ENCODE measurements around the gene RAPGEF5.

The RAPGEF5 gene

GRCh38 chr7:22286436-22286835 is 70.5 kb downstream of the RAPGEF5 start:
- Mint-ChIP-seq H3K4me1 (no peaks in the 10 kb centered on the region), H3K27me3 (peaks cover 35% of the 10 kb centered on the region), H3K4me3 (no peak overlapping the region), H3K9me3 (no peaks in the 10 kb centered on the region), H3K27ac (ENCODE audit: low read depth) (no peak overlapping the region), H3K36me3 (ENCODE audit: insufficient read depth) (no peaks in the 10 kb centered on the region)
- no peak for DNase-seq (ENCODE audit: low spot score in 2 of 2)
- ATAC-seq (replicated peaks; ENCODE audit: extremely low read depth, poor library complexity, severe bottlenecking), result no peak

GRCh38 chr7:22281481-22281880 is 75.5 kb downstream of the RAPGEF5 start:
- peaks cover 55% of the 10 kb centered on the region for H3K27me3 Mint-ChIP-seq
- no peak for DNase-seq (ENCODE audit: low spot score in 2 of 2)
- H3K9me3 Mint-ChIP-seq, result no peaks in the 10 kb centered on the region
- no peak overlapping the region for H3K4me3 Mint-ChIP-seq
- no peak overlapping the region for H3K27ac Mint-ChIP-seq (ENCODE audit: low read depth)
- no peaks in the 10 kb centered on the region for H3K4me1 Mint-ChIP-seq
- peaks cover 2% of the 10 kb centered on the region for H3K36me3 Mint-ChIP-seq (ENCODE audit: insufficient read depth)
- no peak for ATAC-seq (replicated peaks; ENCODE audit: extremely low read depth, poor library complexity, severe bottlenecking)

GRCh38 chr7:22280031-22280430 is 76.9 kb downstream of the RAPGEF5 start:
- ATAC-seq (replicated peaks; ENCODE audit: extremely low read depth, poor library complexity, severe bottlenecking), result no peak

GRCh38 chr7:22278660-22279059 is 78.3 kb downstream of the RAPGEF5 start:
- H3K27me3 Mint-ChIP-seq, result peaks cover 53% of the 10 kb centered on the region
- H3K4me3 Mint-ChIP-seq, result no peak overlapping the region
- H3K36me3 Mint-ChIP-seq (ENCODE audit: insufficient read depth), result peaks cover 2% of the 10 kb centered on the region
- no peaks in the 10 kb centered on the region for H3K9me3 Mint-ChIP-seq
- no peak overlapping the region for H3K27ac Mint-ChIP-seq (ENCODE audit: low read depth)
- ATAC-seq (replicated peaks; ENCODE audit: extremely low read depth, poor library complexity, severe bottlenecking) (no peak), DNase-seq (ENCODE audit: low spot score in 2 of 2) (no peak)
- no peaks in the 10 kb centered on the region for H3K4me1 Mint-ChIP-seq

More at GRCh38 chr7:22280031-22280430, 76.9 kb downstream of the RAPGEF5 start:
- H3K4me1 Mint-ChIP-seq, result no peaks in the 10 kb centered on the region
- H3K4me3 Mint-ChIP-seq, result no peak overlapping the region
- no peak overlapping the region for H3K27ac Mint-ChIP-seq (ENCODE audit: low read depth)
- no peaks in the 10 kb centered on the region for H3K9me3 Mint-ChIP-seq
- H3K27me3 Mint-ChIP-seq, result peaks cover 46% of the 10 kb centered on the region
- peaks cover 2% of the 10 kb centered on the region for H3K36me3 Mint-ChIP-seq (ENCODE audit: insufficient read depth)
- no peak for DNase-seq (ENCODE audit: low spot score in 2 of 2)

GRCh38 chr7:22277375-22277774 is 79.6 kb downstream of the RAPGEF5 start:
- H3K27me3 Mint-ChIP-seq, result peaks cover 53% of the 10 kb centered on the region
- ATAC-seq (replicated peaks; ENCODE audit: extremely low read depth, poor library complexity, severe bottlenecking) (no peak), DNase-seq (ENCODE audit: low spot score in 2 of 2) (no peak)

GRCh38 chr7:22275661-22276060 is 81.3 kb downstream of the RAPGEF5 start:
- peaks cover 2% of the 10 kb centered on the region for H3K36me3 Mint-ChIP-seq (ENCODE audit: insufficient read depth)
- H3K27me3 Mint-ChIP-seq, result peaks cover 38% of the 10 kb centered on the region
- no peak overlapping the region for H3K4me3 Mint-ChIP-seq
- no peaks in the 10 kb centered on the region for H3K9me3 Mint-ChIP-seq
- DNase-seq (ENCODE audit: low spot score in 2 of 2) (no peak), ATAC-seq (replicated peaks; ENCODE audit: extremely low read depth, poor library complexity, severe bottlenecking) (no peak)
- H3K27ac Mint-ChIP-seq (ENCODE audit: low read depth), result no peak overlapping the region
- no peaks in the 10 kb centered on the region for H3K4me1 Mint-ChIP-seq

More at GRCh38 chr7:22277375-22277774, 79.6 kb downstream of the RAPGEF5 start:
- Mint-ChIP-seq H3K36me3 (ENCODE audit: insufficient read depth) (peaks cover 2% of the 10 kb centered on the region), H3K9me3 (no peaks in the 10 kb centered on the region), H3K27ac (ENCODE audit: low read depth) (no peak overlapping the region), H3K4me1 (no peaks in the 10 kb centered on the region), H3K4me3 (no peak overlapping the region)

GRCh38 chr7:22271311-22271710 is 85.6 kb downstream of the RAPGEF5 start:
- Mint-ChIP-seq H3K27me3 (peaks cover 40% of the 10 kb centered on the region), H3K4me3 (no peak overlapping the region), H3K27ac (ENCODE audit: low read depth) (no peak overlapping the region), H3K36me3 (ENCODE audit: insufficient read depth) (no peaks in the 10 kb centered on the region), H3K9me3 (no peaks in the 10 kb centered on the region), H3K4me1 (no peaks in the 10 kb centered on the region)
- DNase-seq (ENCODE audit: low spot score in 2 of 2) (no peak), ATAC-seq (replicated peaks; ENCODE audit: extremely low read depth, poor library complexity, severe bottlenecking) (no peak)

GRCh38 chr7:22270371-22270770 is 86.6 kb downstream of the RAPGEF5 start:
- ATAC-seq (replicated peaks; ENCODE audit: extremely low read depth, poor library complexity, severe bottlenecking), result no peak
- DNase-seq (ENCODE audit: low spot score in 2 of 2), result no peak
- Mint-ChIP-seq H3K4me3 (no peak overlapping the region), H3K27ac (ENCODE audit: low read depth) (no peak overlapping the region), H3K36me3 (ENCODE audit: insufficient read depth) (no peaks in the 10 kb centered on the region), H3K4me1 (no peaks in the 10 kb centered on the region), H3K27me3 (peaks cover 45% of the 10 kb centered on the region), H3K9me3 (no peaks in the 10 kb centered on the region)

- H3K27me3 Mint-ChIP-seq, result peaks cover 41% of the 10 kb centered on the region
- no peak overlapping the region for H3K27ac Mint-ChIP-seq (ENCODE audit: low read depth)
- DNase-seq (ENCODE audit: low spot score in 2 of 2), result no peak
- no peak for ATAC-seq (replicated peaks; ENCODE audit: extremely low read depth, poor library complexity, severe bottlenecking)
- no peaks in the 10 kb centered on the region for H3K9me3 Mint-ChIP-seq
- no peaks in the 10 kb centered on the region for H3K4me1 Mint-ChIP-seq
- no peak overlapping the region for H3K4me3 Mint-ChIP-seq
- H3K36me3 Mint-ChIP-seq (ENCODE audit: insufficient read depth), result no peaks in the 10 kb centered on the region
These were observed 87.0 kb downstream of the RAPGEF5 start for GRCh38 chr7:22269963-22270362.

- no peak for DNase-seq (ENCODE audit: low spot score in 2 of 2)
- ATAC-seq (replicated peaks; ENCODE audit: extremely low read depth, poor library complexity, severe bottlenecking), result no peak
- Mint-ChIP-seq H3K27ac (ENCODE audit: low read depth) (no peak overlapping the region), H3K4me1 (no peaks in the 10 kb centered on the region), H3K9me3 (no peaks in the 10 kb centered on the region), H3K4me3 (no peak overlapping the region), H3K27me3 (peaks cover 35% of the 10 kb centered on the region), H3K36me3 (ENCODE audit: insufficient read depth) (peaks cover 2% of the 10 kb centered on the region)
These were observed 88.0 kb downstream of the RAPGEF5 start for GRCh38 chr7:22268884-22269421.

- no peak for DNase-seq (ENCODE audit: low spot score in 2 of 2)
- Mint-ChIP-seq H3K27ac (ENCODE audit: low read depth) (no peak overlapping the region), H3K4me1 (no peaks in the 10 kb centered on the region), H3K4me3 (no peak overlapping the region), H3K9me3 (no peaks in the 10 kb centered on the region), H3K36me3 (ENCODE audit: insufficient read depth) (peaks cover 2% of the 10 kb centered on the region), H3K27me3 (peaks cover 35% of the 10 kb centered on the region)
- ATAC-seq (replicated peaks; ENCODE audit: extremely low read depth, poor library complexity, severe bottlenecking), result no peak
These were observed 88.9 kb downstream of the RAPGEF5 start for GRCh38 chr7:22267930-22268615.

GRCh38 chr7:22262538-22262937 is 94.4 kb downstream of the RAPGEF5 start:
- ATAC-seq (replicated peaks; ENCODE audit: extremely low read depth, poor library complexity, severe bottlenecking), result no peak
- Mint-ChIP-seq H3K36me3 (ENCODE audit: insufficient read depth) (peaks cover 2% of the 10 kb centered on the region), H3K27ac (ENCODE audit: low read depth) (no peak overlapping the region), H3K27me3 (peaks cover 20% of the 10 kb centered on the region), H3K4me1 (no peaks in the 10 kb centered on the region), H3K9me3 (no peaks in the 10 kb centered on the region), H3K4me3 (no peak overlapping the region)
- no peak for DNase-seq (ENCODE audit: low spot score in 2 of 2)

- H3K4me3 Mint-ChIP-seq, result no peak overlapping the region
- H3K27ac Mint-ChIP-seq (ENCODE audit: low read depth), result no peak overlapping the region
- no peaks in the 10 kb centered on the region for H3K36me3 Mint-ChIP-seq (ENCODE audit: insufficient read depth)
- ATAC-seq (replicated peaks; ENCODE audit: extremely low read depth, poor library complexity, severe bottlenecking) (no peak), DNase-seq (ENCODE audit: low spot score in 2 of 2) (no peak)
- peaks cover 28% of the 10 kb centered on the region for H3K27me3 Mint-ChIP-seq
- H3K9me3 Mint-ChIP-seq, result no peaks in the 10 kb centered on the region
- H3K4me1 Mint-ChIP-seq, result no peaks in the 10 kb centered on the region
These were observed 100.3 kb downstream of the RAPGEF5 start for GRCh38 chr7:22256541-22257096.

Data from central memory CD8-positive, alpha-beta T cell (primary cell).